Neural progenitor cell (in vitro differentiated cells): Measurements from ENCODE around the gene RBM15B. TPM values are rescaled to one million over a fixed set of nuclear protein-coding genes. Genes with fewer than 3 reads are reported as not detected.

ENCODE experiments used
- DNase-seq: peaks from one replicate; pipeline ENCODE4 v3.0.0-alpha.2; 2016; ENCODE audit warnings: low spot score
- H2AFZ ChIP-seq: fragments of 200-600 bp; sonication (generic); replicated peaks from 2 replicates; pipeline ENCODE4 v1.6.1; 2016; ENCODE audit warnings: antibody characterized with exemption
- H3F3A ChIP-seq: fragments of 200-600 bp; sonication (generic); 2 replicates; pipeline ENCODE4 v1.6.1; 2016; ENCODE audit warnings: antibody characterized with exemption, low read depth
- H3K27ac ChIP-seq: fragments of 200-600 bp; sonication (generic); 2 replicates; pipeline ENCODE4 v1.5.1; 2016; ENCODE audit warnings: mild to moderate bottlenecking
- H3K27me3 ChIP-seq: fragments of 200-600 bp; sonication (generic); 2 replicates; pipeline ENCODE4 v1.6.1; 2016; ENCODE audit warnings: mild to moderate bottlenecking, moderate library complexity
- H3K36me3 ChIP-seq: fragments of 200-600 bp; sonication (generic); 2 replicates; pipeline ENCODE4 v1.5.1; 2016
- H3K4me1 ChIP-seq: fragments of 200-600 bp; sonication (generic); 2 replicates; pipeline ENCODE4 v1.6.1; 2016; ENCODE audit warnings: mixed run types
- H3K4me2 ChIP-seq: fragments of 200-600 bp; sonication (generic); 2 replicates; pipeline ENCODE4 v1.6.1; 2016
- H3K4me3 ChIP-seq: fragments of 200-600 bp; sonication (generic); 2 replicates; pipeline ENCODE4 v1.5.1; 2016
- H3K79me2 ChIP-seq: fragments of 200-600 bp; sonication (generic); 2 replicates; pipeline ENCODE4 v1.6.1; 2016; ENCODE audit warnings: low read depth
- H3K9ac ChIP-seq: fragments of 200-600 bp; sonication (generic); 2 replicates; pipeline ENCODE4 v1.6.1; 2016
- H3K9me3 ChIP-seq: fragments of 200-600 bp; sonication (generic); 2 replicates; pipeline ENCODE4 v1.5.1; 2016; ENCODE audit warnings: low read depth
- H4K20me1 ChIP-seq: fragments of 200-600 bp; sonication (generic); 2 replicates; pipeline ENCODE4 v1.6.1; 2016; ENCODE audit warnings: low read depth
- H3K27ac Mint-ChIP-seq: 3 replicates; pipeline ENCODE4 v1.8.0; 2021; ENCODE audit warnings: mixed read lengths
- H3K27me3 Mint-ChIP-seq: 2 replicates; pipeline ENCODE4 v1.8.0; 2022; ENCODE audit warnings: low read depth, mild to moderate bottlenecking, inconsistent platforms, moderate library complexity, mixed read lengths; ENCODE audit not compliant: insufficient read depth
- H3K36me3 Mint-ChIP-seq: 3 replicates; pipeline ENCODE4 v1.8.0; 2021; ENCODE audit warnings: mixed read lengths
- H3K4me1 Mint-ChIP-seq: 3 replicates; pipeline ENCODE4 v1.8.0; 2021; ENCODE audit warnings: mixed read lengths
- H3K4me3 Mint-ChIP-seq: 3 replicates; pipeline ENCODE4 v1.8.0; 2021; ENCODE audit warnings: mild to moderate bottlenecking, moderate library complexity, mixed read lengths
- H3K9me3 Mint-ChIP-seq: 3 replicates; pipeline ENCODE4 v1.8.0; 2020; ENCODE audit warnings: mixed read lengths
- CTCF ChIP-seq: fragments of 200-600 bp; sonication (generic); IDR thresholded peaks from 2 replicates; pipeline ENCODE4 v1.5.1; 2017; ENCODE audit warnings: antibody characterized with exemption, mild to moderate bottlenecking
- EZH2 ChIP-seq: fragments of 200-600 bp; sonication (generic); IDR thresholded peaks from 2 replicates; pipeline ENCODE4 v1.6.1; 2017; ENCODE audit warnings: antibody characterized with exemption, mild to moderate bottlenecking, moderate library complexity
- EZH2phosphoT487 ChIP-seq: fragments of 200-600 bp; sonication (generic); IDR thresholded peaks from 2 replicates; pipeline ENCODE4 v1.6.1; 2017; ENCODE audit warnings: antibody characterized with exemption
- total RNA-seq: library from RNA; depleted of rRNA; stranded (reverse); fragments of >200 nt; gene quantifications from 2 replicates; pipeline ENCODE4 v1.2.3, GENCODE V29; 2015; ENCODE audit warnings: low replicate concordance

Gene RBM15B
- total RNA-seq, 1 donor from 2014 or later: 28.1 TPM

GRCh38 chr3:51388286-51389029, 2.6 kb upstream of the RBM15B start:
- Histone ChIP-seq H3K27ac (no peak overlapping the region), H2AFZ (no peak overlapping the region), H3K4me3 (no peak overlapping the region), H3K4me1 (peaks cover 34% of the 10 kb centered on the region), H3K4me2 (no peak overlapping the region), H3K79me2 (peaks cover 64% of the 10 kb centered on the region), H4K20me1 (peaks cover 51% of the 10 kb centered on the region), H3K27me3 (no peaks in the 10 kb centered on the region), H3K36me3 (peaks cover 7% of the 10 kb centered on the region), H3F3A (peaks cover 60% of the 10 kb centered on the region), H3K9me3 (no peaks in the 10 kb centered on the region), H3K9ac (no peak overlapping the region)
- H3K4me3 Mint-ChIP-seq: no peak overlapping the region
- peaks cover 10% of the 10 kb centered on the region for H3K27me3 Mint-ChIP-seq
- H3K9me3 Mint-ChIP-seq: peaks cover 6% of the 10 kb centered on the region
- peaks cover 31% of the 10 kb centered on the region for H3K36me3 Mint-ChIP-seq
- no peak for DNase-seq
- peaks cover 43% of the 10 kb centered on the region for H3K4me1 Mint-ChIP-seq
- no peak overlapping the region for H3K27ac Mint-ChIP-seq
- TF ChIP-seq CTCF: peak; percentile 11
- TF ChIP-seq EZH2phosphoT487: no peak

- peak overlapping the region; percentile 7 for H3K4me3 Mint-ChIP-seq
- peaks cover 38% of the 10 kb centered on the region for H3K4me1 ChIP-seq
Observed at GRCh38 chr3:51389423-51390183, 1.5 kb upstream of the RBM15B start.

GRCh38 chr3:51390246-51391074, 625 bp upstream of the RBM15B start:
- Histone ChIP-seq H3K27ac (no peak overlapping the region), H3K9me3 (no peaks in the 10 kb centered on the region), H3K79me2 (peaks cover 71% of the 10 kb centered on the region), H3K4me1 (peaks cover 38% of the 10 kb centered on the region), H3F3A (peaks cover 60% of the 10 kb centered on the region), H3K4me3 (peak overlapping the region; percentile 29), H2AFZ (no peak overlapping the region), H3K27me3 (no peaks in the 10 kb centered on the region), H3K36me3 (peaks cover 14% of the 10 kb centered on the region), H3K4me2 (peak overlapping the region; percentile 66), H3K9ac (no peak overlapping the region), H4K20me1 (peaks cover 71% of the 10 kb centered on the region)
- H3K36me3 Mint-ChIP-seq: peaks cover 47% of the 10 kb centered on the region
- peaks cover 14% of the 10 kb centered on the region for H3K9me3 Mint-ChIP-seq
- TF ChIP-seq CTCF: no peak
- no peak for TF ChIP-seq EZH2
- no peak for TF ChIP-seq EZH2phosphoT487
- no peak for DNase-seq
- peak overlapping the region; percentile 83 for H3K4me3 Mint-ChIP-seq
- H3K27me3 Mint-ChIP-seq: peaks cover 13% of the 10 kb centered on the region
- H3K27ac Mint-ChIP-seq: peak overlapping the region; percentile 50
- H3K4me1 Mint-ChIP-seq: peaks cover 52% of the 10 kb centered on the region

More at GRCh38 chr3:51389423-51390183, 1.5 kb upstream of the RBM15B start:
- H3K79me2 ChIP-seq: peaks cover 65% of the 10 kb centered on the region
- H3K9me3 ChIP-seq: no peaks in the 10 kb centered on the region
- no peak overlapping the region for H3K9ac ChIP-seq
- H3K36me3 ChIP-seq: peaks cover 14% of the 10 kb centered on the region
- Mint-ChIP-seq H3K36me3 (peaks cover 41% of the 10 kb centered on the region), H3K9me3 (peaks cover 12% of the 10 kb centered on the region), H3K27me3 (peaks cover 10% of the 10 kb centered on the region), H3K4me1 (peaks cover 45% of the 10 kb centered on the region), H3K27ac (no peak overlapping the region)
- no peak overlapping the region for H3K4me3 ChIP-seq
- TF ChIP-seq EZH2 (no peak), CTCF (peak; percentile 85)
- H3K4me2 ChIP-seq: no peak overlapping the region
- peak; percentile 81 for DNase-seq
- H4K20me1 ChIP-seq: peaks cover 62% of the 10 kb centered on the region
- no peaks in the 10 kb centered on the region for H3K27me3 ChIP-seq
- H2AFZ ChIP-seq: no peak overlapping the region
- H3F3A ChIP-seq: peaks cover 53% of the 10 kb centered on the region
- H3K27ac ChIP-seq: no peak overlapping the region
